HG03060 (cell line): ENCODE results near the gene TNFRSF4.

ENCODE experiments used
- ATAC-seq: cut with Tn5 transposase; IDR thresholded peaks from one replicate; pipeline ENCODE4 v1.9.1; 2021; ENCODE audit warnings: low read depth, moderate number of reproducible peaks; ENCODE audit not compliant: unreplicated experiment

TNFRSF4 gene

DNA sequence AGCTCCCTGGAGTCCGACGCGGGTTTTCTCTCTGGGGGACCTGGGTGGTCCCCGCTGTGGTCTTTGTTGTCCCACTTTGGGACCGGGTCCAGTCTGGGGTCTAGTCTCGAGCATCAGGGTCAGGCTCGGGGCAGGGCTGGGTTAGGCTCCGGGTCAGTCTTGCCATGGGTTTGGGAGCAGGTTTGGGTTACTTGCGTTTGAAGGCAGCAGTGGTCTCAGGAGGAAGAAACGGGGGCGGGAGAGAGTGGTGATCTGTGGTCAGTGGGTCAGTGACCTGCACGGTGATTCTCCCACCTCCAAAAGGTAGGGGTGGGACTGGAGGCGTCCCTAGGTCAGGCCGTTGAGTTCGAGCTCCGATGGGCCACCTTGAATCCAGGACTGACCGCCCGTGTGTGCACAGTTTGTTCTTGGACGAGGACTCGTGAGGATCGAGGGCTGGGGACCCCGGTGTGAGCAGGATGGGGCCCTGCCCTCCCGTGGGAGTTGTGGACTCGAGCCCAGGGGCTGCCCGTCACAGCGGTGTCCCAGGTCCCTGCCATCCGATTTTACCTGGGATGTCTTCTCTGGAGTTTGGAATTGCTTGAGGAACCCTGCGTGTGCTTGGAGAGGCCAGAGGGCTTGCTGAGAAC is 20.3 kb upstream of the TNFRSF4 start:
- ATAC-seq: no peak

DNA sequence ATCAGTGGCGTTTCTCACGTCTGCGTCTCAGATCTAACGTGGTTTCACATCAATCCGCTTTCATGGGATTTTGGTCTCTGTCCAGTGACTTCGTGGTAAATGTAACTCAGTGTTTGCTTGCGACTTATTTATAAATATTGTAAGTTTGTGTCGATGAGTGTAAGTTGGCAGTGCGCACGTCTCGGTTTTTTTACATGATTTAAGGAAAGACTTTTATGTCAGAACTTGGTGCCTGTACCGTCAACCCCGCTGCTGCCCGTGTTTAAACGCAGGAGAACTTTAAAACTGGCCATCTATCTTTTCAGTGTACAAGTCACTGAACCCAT is 19.6 kb upstream of the TNFRSF4 start:
- ATAC-seq: no peak

DNA sequence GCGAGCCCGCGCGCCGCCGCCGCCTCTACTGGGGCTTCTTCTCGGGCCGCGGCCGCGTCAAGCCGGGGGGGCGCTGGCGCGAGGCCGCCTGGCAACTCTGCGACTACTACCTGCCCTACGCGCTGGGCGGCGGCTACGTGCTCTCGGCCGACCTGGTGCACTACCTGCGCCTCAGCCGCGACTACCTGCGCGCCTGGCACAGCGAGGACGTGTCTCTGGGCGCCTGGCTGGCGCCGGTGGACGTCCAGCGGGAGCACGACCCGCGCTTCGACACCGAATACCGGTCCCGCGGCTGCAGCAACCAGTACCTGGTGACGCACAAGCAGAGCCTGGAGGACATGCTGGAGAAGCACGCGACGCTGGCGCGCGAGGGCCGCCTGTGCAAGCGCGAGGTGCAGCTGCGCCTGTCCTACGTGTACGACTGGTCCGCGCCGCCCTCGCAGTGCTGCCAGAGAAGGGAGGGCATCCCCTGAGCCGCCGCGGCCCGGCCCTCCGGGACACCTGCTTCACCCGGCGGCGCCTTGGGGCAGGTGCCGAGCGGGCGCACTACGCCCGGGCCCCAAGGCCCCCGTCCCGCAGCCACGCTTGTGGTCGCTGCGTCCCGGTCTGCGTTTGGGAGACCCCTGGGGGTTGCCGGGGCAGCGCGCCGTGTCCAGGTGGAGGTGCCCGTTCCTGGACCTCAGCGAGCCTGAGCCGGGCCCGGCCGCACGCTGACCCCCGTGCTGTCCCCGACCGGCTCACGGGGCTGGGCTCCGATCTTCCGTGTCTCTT is 19.0 kb upstream of the TNFRSF4 start:
- no peak for ATAC-seq

DNA sequence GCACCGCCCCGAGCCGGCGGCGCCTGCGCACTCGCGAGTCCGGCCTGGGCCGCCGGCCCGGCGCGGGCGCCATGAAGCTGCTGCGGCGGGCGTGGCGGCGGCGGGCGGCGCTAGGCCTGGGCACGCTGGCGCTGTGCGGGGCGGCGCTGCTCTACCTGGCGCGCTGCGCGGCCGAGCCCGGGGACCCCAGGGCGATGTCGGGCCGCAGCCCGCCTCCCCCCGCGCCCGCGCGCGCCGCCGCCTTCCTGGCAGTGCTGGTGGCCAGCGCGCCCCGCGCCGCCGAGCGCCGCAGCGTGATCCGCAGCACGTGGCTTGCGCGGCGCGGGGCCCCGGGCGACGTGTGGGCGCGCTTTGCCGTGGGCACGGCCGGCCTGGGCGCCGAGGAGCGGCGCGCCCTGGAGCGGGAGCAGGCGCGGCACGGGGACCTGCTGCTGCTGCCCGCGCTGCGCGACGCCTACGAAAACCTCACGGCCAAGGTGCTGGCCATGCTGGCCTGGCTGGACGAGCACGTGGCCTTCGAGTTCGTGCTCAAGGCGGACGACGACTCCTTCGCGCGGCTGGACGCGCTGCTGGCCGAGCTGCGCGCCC is 18.3 kb upstream of the TNFRSF4 start, which contains the start of gene B3GALT6:
B3GALT6 (plus strand) TSS at position 30 of the 588 bp plus-strand sequence; CDS start at position 72, 42 bp downstream.
- ATAC-seq: no peak

DNA sequence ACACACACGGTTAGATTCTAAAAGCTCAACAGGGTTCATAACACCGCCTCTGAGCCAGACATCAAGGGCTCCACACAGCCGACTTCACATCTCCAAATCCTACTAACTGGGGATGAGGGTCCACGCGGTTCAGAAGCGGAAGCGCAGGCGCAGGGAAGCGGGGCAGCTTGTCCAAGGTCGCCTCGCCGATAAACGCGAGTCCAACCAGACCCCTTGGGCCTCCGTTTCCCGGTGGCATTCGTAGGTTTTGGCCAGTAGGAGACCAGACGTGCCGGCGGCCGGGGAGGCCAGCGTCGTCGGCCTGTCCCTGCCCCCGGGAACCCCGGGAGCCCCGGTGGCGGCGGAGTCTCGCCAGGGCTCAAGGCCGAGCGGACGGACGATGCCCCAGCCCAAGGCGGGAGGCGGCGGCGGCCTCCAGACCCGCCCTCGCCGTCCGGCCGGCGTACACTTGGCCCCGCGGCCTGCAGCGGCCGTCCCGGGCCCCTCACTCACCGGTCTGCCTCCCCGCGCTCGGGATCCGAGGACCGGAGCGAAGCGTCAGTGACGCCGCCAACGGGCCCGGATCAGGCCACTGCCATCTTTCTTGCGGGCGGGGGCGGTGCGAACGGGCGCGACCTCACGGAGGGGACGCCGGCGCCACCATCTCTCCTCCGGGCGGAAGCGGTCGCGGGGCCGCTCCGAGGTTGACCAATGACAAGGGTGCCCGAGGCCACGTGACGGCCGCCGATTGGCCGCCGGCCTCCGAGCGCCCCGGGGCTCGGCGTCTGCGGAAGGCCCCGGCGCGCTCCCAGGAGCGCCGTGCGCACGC is 17.7 kb upstream of the TNFRSF4 start, which contains the start of gene SDF4:
SDF4 (minus strand) TSS at position 602 of the 808 bp plus-strand sequence. CDS start 3,229 bp downstream, outside the sequence.
- peak; percentile 79 for ATAC-seq

DNA sequence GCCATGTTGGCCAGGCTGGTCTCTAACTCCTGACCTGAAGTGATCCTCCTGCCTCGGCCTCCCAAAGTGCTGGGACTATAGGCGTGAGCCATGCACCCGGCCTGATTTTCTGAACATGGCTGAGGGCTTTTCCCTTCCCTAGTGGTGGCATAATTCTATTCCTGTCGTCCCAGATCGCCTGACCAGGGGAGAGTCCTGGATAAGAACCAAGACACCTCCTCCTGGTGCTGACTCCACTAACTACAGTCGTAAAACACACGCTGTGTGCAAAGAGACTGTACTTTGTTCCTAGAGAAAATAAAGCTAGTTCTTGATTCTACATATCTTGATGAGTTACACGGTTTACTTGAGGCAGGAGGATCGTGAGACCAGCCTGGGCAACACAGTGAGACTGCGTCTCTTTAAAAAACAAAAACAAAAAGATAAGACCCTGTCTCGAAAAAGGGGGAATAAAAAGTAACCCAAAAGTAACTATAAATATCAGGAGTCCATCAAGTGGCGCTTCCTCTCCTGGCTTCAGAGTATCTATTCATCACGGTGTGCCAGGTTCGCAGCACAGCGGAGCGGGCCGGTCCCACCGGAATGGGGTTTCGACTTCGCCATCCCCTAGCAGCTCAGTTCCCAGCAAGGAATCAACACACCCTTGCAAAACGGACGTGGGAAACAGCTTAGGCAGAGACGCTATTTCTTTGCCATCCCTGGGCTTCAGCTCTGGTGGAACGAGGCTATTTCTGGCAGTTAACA is 16.9 kb upstream of the TNFRSF4 start:
- ATAC-seq: no peak

DNA sequence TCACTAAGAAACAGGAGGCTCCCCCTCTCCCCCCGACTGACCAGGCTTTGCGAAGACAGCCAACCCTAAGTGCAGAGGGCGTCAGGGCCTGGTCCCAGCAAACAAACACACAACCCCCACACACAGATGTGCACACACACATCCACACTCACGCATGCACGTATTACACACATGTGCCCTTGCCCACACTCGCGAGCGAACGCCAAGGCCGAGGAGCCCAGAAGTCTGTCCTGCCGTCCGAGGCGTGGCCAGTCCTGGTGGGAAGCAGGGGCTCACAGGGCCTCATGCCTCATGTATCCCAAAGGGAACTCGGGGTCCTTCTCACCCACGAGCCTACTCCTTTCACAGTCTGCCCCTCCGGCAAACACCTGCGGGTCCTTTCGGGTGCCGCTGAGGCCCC is 15.8 kb upstream of the TNFRSF4 start:
- no peak for ATAC-seq

DNA sequence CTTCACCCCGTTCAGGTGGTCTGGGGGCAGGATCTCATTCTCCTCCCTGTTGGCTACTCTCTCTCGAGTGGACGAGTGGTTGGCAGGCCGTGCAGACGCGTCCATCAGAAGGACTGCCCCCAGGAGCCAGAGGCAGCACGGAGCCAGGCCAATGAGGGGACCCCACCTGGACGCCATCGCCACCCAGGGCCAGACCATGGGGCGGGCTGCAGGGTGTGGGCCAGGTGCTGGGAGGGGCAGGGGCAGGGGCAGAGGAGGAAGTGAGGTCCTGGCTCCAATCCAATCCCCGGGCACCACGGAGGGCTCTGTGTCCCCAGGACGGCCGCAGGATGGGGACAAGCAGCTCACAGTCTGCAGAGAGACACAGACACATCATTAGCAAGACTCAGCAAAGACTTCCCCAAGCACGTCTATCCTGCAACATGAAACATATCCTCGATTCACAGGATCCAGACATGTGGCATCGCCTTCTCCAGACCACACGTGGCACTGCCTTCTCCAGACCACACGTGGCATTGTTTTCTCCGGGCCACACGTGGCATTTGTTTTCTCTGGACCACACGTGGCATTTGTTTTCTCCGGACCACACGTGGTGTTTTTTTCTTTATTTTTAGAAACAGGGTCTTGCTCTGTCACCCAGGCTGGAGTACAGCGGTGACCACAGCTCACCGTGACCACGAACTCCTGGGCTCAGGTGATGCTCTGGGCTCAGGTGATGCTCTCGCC is 14.8 kb upstream of the TNFRSF4 start:
- no peak for ATAC-seq

DNA sequence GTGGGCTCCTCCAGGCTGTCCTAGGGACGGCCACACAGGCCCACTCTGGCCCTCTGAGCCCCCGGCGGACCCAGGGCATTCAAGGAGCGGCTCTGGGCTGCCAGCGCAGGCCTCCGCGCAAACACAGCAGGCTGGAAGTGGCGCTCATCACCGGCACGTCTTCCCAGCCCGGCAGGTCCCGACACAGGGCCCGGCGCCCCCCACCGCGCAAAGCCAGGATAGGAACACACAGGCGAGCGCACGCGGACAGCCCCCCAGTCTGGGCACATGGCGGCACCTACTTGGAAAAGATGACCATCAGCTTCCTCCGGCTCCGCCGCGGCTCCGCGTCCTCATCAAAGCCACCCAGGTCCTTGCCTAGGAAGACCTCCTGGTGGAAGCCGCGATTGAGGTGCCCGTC is 14.2 kb upstream of the TNFRSF4 start:
- ATAC-seq: no peak

DNA sequence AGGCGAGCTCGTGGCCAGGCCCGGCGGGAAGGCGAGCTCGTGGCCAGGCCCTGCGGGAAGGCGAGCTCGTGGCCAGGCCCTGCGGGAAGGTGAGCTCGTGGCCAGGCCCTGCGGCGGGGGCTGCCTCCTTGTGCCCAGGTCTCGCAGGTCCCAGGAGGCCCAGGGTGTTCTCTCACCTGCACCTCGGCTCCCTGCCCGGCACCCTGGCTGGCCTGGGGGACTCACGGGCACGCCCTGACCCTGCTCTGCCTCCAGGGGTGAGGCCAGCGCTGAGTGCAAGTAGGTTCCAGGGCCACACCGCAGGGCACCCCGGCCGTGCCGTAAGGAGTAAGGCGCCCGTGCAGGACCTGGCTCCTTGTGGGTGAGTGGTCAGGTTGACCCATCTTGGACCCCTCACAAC is 13.4 kb upstream of the TNFRSF4 start:
- ATAC-seq: no peak

DNA sequence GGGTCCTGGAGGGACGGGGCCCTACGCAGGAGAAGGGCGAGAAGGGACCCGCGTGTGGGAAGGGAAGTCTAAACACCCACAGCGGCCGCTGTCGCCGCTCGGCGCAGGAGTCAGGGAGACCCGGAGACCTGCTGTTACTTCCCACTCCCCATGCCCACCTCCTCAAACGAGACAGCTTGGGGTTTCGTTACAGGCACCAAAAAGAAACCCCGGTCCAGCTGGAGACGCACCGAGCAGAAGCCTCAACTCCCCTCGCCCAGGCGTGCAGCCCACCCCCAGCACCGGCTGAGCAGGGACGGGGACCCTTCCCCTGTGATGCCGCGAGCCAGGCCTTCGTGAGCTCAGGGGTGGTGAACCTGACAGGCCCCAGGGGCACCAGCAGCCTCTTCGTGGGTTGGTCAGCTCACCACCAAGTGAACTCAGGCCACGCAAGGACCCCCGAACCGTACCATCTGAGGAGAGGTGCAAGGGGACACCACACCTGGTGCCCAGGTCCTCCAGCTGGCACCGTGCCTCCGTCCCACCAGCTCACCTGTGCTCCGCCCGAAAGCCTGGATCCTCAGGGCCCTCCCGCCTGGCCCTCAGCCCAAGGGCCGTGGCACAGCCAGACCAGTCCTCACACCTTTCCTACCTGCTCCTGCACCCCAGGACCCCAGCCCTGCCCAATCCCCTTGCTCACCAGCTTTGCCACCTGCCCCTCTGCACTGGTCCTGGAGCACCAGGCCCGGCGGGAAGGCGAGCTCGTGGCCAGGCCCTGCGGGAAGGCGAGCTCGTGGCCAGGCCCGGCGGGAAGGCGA is 12.8 kb upstream of the TNFRSF4 start:
- no peak for ATAC-seq

DNA sequence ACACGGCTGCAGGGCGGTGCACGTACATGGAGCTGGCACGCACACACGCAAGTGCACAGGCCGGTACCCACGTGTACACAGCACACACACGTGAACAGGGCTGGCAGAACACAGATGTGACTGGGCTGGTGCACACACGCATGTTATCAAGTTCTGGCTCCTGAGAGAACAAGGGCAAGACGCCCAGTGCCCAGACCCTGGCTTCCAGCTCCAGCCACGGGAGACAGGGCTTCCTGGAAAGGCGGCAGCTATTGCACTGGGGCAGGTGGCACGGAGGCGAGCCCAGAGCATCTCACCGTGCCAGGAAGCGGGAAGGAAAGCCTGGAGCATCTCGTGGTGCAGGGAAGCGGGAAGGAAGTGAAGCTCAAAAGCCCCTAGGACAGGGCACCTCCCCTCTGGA is 12.0 kb upstream of the TNFRSF4 start:
- no peak for ATAC-seq

DNA sequence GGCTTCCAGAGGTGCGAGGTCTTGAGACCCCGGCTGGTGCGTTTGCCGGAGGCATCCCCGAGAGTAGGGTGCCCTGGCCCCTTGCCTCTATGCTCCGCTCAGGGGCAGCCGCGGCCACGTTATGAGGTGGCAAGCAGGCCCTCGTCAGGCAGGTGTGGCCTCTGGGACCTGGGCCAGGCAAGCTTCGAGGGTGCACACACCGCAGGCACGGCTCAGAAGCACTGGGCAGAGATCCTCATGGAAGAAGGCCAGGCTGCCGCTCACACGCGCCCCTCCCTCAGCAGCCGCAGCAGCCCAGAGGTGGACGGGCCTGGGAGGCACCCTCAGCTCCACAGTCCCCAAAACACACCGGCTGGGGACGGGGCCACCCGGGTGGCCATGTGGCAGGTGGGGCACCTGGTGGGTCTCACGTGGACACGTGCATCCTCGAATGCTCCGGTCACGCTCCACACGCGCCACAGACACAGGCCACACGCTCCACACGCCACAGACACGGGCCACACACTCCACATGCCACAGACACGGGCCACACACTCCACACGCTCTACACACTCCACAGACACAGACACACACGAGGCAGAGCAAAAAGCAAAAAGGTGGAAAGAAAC is 11.4 kb upstream of the TNFRSF4 start:
- no peak for ATAC-seq

DNA sequence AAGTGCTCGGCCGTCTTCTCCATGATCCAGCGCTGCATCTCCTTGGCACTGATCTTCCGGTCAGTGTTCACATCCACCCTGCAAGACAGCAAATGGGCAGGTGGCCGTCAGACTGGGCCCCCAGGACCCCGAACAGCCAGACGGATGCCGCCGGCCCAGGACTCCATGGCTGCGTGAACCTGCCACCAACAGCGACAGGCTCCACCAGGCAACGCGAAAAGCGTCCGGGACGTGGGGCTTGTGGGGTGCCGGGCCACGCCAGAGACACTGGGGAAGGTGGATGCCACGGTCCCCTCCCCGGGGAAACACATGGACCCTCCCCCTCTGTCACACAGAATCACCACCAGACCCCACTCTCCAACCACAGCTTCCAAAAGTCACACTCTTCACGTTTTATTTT is 9.9 kb upstream of the TNFRSF4 start:
- no peak for ATAC-seq

DNA sequence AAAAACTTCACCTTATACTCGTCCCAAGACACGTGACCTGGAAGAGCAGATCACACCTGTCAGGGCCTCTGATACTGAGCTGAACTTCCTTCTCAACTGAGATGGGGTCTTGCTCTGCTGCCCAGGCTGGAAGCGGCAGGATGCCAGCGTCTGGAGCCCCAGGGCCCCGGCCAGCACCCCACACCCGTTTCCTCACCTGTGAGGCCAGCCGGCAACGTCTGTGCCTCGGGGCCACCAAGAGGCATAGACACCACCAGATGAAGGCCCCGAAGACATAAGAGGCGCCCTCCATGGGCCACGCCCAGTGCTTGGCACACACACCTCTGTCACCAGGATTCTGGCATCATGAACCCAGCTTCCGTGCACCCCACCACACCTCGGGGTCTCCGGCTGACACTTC is 9.4 kb upstream of the TNFRSF4 start:
- no peak for ATAC-seq

DNA sequence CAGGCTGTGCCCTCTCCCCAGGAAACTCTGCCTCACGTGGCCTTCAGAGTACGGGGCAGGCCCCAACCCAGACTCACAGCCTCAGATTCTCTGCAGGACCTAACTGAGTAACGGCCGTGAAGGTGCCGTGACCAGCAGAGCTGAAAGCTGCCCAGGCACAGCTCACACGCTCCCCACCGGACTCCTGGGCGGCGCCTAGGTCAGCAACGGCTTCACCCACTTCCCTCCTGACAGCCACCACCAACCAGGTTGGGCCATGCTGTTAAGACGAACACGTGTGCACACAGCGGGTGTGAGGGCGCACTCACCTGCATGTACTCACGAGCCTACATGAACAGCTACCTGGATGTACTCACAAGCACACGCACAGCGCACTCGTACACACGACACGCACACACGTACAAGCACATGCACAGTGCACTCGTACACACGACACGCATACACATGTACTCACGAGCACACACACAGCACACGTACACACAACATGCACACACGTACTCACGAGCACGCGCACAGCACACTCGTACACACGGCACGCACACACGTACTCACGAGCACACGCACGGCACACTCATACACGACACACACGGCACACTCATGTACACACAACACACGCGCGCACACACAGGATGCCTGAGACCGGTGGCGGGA is 8.7 kb upstream of the TNFRSF4 start:
- ATAC-seq: no peak

DNA sequence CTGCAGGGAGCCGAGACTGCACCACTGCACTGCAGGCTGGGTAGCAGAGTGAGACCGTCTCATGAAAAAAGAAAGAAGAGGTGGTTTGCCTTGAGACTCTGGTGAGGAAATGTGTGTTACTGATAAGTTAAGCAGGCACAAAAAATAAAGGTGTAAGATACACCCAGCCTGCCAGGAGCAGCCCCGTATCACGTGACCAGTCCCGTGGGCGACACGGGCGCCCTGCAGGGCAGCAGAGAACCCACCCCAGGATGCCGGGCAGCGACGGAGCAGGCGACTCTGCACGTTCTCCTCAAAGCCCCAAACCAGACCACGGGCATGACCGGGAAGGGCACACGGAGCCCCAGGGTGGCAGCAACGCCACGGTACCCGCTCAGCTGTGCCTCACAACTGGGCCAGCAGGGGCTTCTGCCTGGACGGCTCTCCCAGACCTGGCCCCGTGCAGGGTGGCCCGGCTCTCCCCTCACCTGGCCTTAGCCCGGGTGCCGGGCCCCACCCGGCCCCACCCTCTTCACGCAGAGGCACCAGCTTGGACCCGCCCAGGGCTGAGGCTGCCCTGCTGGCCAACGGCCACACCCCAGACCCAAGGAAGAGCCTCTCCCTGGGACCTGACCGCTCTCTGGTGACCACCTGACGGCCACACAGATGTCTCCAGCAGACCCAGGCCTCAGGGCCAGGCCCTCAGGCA is 8.1 kb upstream of the TNFRSF4 start:
- ATAC-seq: no peak
